HepG2 (cell line): ENCODE measurements around the gene KLC4. TPM values are rescaled to one million over a fixed set of nuclear protein-coding genes. Genes with fewer than 3 reads are reported as not detected.
A peak's percentile ranks its signal among the peaks of the same experiment; 100 is the strongest.

ENCODE experiments used
- DR1 ChIP-seq: sonication (generic); formaldehyde crosslinking; IDR thresholded peaks from 2 replicates; pipeline ENCODE4 v1.8.0; 2021; ENCODE audit warnings: mild to moderate bottlenecking, missing genetic modification reagents, inconsistent platforms
- ERF ChIP-seq: IDR thresholded peaks from 2 replicates; pipeline ENCODE4 v1.6.1; 2018; ENCODE audit warnings: missing biosample characterization, missing genetic modification reagents
- HES4 ChIP-seq: sonication (generic); formaldehyde crosslinking; IDR thresholded peaks from 2 replicates; pipeline ENCODE4 v1.9.0; 2021; ENCODE audit warnings: mild to moderate bottlenecking, missing genetic modification reagents, borderline replicate concordance
- HHEX ChIP-seq: IDR thresholded peaks from 2 replicates; pipeline ENCODE4 v1.6.1; 2016; ENCODE audit warnings: control low read depth
- KLF12 ChIP-seq: sonication (generic); formaldehyde crosslinking; IDR thresholded peaks from 2 replicates; pipeline ENCODE4 v1.4.0; 2020; ENCODE audit warnings: missing genetic modification reagents, borderline replicate concordance
- MEIS2 ChIP-seq: sonication (generic); formaldehyde crosslinking; IDR thresholded peaks from 2 replicates; pipeline ENCODE4 v1.9.0; 2021; ENCODE audit warnings: mild to moderate bottlenecking, missing genetic modification reagents
- NFATC3 ChIP-seq: sonication (generic); formaldehyde crosslinking; IDR thresholded peaks from 2 replicates; pipeline ENCODE4 v1.5.1; 2020; ENCODE audit warnings: mild to moderate bottlenecking, missing genetic modification reagents
- NFIB ChIP-seq: sonication (generic); formaldehyde crosslinking; IDR thresholded peaks from 2 replicates; pipeline ENCODE4 v1.9.0; 2021; ENCODE audit warnings: missing genetic modification reagents, mild to moderate bottlenecking, borderline replicate concordance
- PHB2 ChIP-seq: fragments of 450-650 bp; IDR thresholded peaks from 2 replicates; pipeline ENCODE4 v1.6.1; 2018; ENCODE audit not compliant: partially characterized antibody
- PHF21A ChIP-seq: sonication (generic); formaldehyde crosslinking; IDR thresholded peaks from 2 replicates; pipeline ENCODE4 v1.5.0; 2020; ENCODE audit warnings: mild to moderate bottlenecking, missing genetic modification reagents
- PRPF4 ChIP-seq: fragments of 200-400 bp; formaldehyde crosslinking; IDR thresholded peaks from 2 replicates; pipeline ENCODE4 v1.6.1; 2016; ENCODE audit warnings: low read length, low read depth; ENCODE audit not compliant: poor library complexity, severe bottlenecking
- REPIN1 ChIP-seq: sonication (generic); formaldehyde crosslinking; IDR thresholded peaks from 2 replicates; pipeline ENCODE4 v1.8.0; 2022; ENCODE audit warnings: missing genetic modification reagents, low read depth, mild to moderate bottlenecking, borderline replicate concordance
- SALL2 ChIP-seq: sonication (generic); formaldehyde crosslinking; IDR thresholded peaks from 2 replicates; pipeline ENCODE4 v1.8.1; 2023; ENCODE audit warnings: mild to moderate bottlenecking, missing genetic modification reagents, inconsistent platforms
- SMARCC2 ChIP-seq: fragments of 450-650 bp; IDR thresholded peaks from 2 replicates; pipeline ENCODE4 v1.6.1; 2017; ENCODE audit warnings: antibody characterized with exemption, mild to moderate bottlenecking
- SOX13 ChIP-seq, 3 experiments: fragments of 450-650 bp in 1 of 3; sonication (generic) in 1 of 3; formaldehyde crosslinking in 1 of 3; IDR thresholded peaks in 2 of 3; conservative IDR thresholded peaks in 1 of 3; 2 replicates each; pipeline versions ENCODE4 v1.5.0 to v1.6.1; 2016 to 2020; ENCODE audit warnings: antibody characterized with exemption in 1 of 3, mild to moderate bottlenecking in 1 of 3, missing compliant biosample characterization in 1 of 3, missing genetic modification reagents in 1 of 3, moderate library complexity in 1 of 3
- ZNF75D ChIP-seq: sonication (generic); formaldehyde crosslinking; IDR thresholded peaks from 2 replicates; pipeline ENCODE4 v1.8.1; 2023; ENCODE audit warnings: missing genetic modification reagents, mild to moderate bottlenecking, borderline replicate concordance
- ZNF776 ChIP-seq: sonication (generic); formaldehyde crosslinking; IDR thresholded peaks from 2 replicates; pipeline ENCODE4 v1.4.0; 2020; ENCODE audit warnings: mild to moderate bottlenecking, missing genetic modification reagents
- polyA plus RNA-seq, 8 experiments: library from polyadenylated mRNA; depleted of rRNA in 3 of 8; stranded (reverse) in 7 of 8; unstranded in 1 of 8; fragments of >200 nt; fragmentation: Illumina TruSeq in 4 of 8; extraction: Trizol in 4 of 8; gene quantifications; 2 replicates each; pipeline versions ENCODE4 v1.2.1 to v1.2.3, GENCODE V29; 2011 to 2016; ENCODE audit warnings: low read depth in 4 of 8, missing spikeins in 1 of 8, mixed read lengths in 1 of 8; ENCODE audit not compliant: insufficient read depth in 1 of 8
- total RNA-seq, 5 experiments: library from RNA; depleted of rRNA; stranded (reverse); fragments of >200 nt; fragmentation: Illumina TruSeq; extraction: Trizol; gene quantifications; 2 replicates each; pipeline ENCODE4 v1.2.3, GENCODE V29; 2016; ENCODE audit warnings: low read depth in 1 of 5
- TF ChIP-seq, protein P1 (sequence below): sonication (generic); formaldehyde crosslinking; IDR thresholded peaks from 2 replicates; pipeline ENCODE4 v1.5.0; 2020; ENCODE audit warnings: mild to moderate bottlenecking, missing genetic modification reagents, borderline replicate concordance
- TF ChIP-seq, protein P2 (sequence below): sonication (generic); formaldehyde crosslinking; IDR thresholded peaks from 2 replicates; pipeline ENCODE4 v1.5.0; 2020; ENCODE audit warnings: mild to moderate bottlenecking, missing genetic modification reagents
- TF ChIP-seq, protein P3 (sequence below): IDR thresholded peaks from 2 replicates; pipeline ENCODE4 v1.6.1; 2012; ENCODE audit warnings: low read length, improper control_type of control experiment

The KLC4 gene
- total and polyA plus RNA-seq, 2 of the 13 experiments (the other 11 are each of a cell fraction or from before 2014, with no cell fraction given) = 45.4 to 70.4 TPM

DNA sequence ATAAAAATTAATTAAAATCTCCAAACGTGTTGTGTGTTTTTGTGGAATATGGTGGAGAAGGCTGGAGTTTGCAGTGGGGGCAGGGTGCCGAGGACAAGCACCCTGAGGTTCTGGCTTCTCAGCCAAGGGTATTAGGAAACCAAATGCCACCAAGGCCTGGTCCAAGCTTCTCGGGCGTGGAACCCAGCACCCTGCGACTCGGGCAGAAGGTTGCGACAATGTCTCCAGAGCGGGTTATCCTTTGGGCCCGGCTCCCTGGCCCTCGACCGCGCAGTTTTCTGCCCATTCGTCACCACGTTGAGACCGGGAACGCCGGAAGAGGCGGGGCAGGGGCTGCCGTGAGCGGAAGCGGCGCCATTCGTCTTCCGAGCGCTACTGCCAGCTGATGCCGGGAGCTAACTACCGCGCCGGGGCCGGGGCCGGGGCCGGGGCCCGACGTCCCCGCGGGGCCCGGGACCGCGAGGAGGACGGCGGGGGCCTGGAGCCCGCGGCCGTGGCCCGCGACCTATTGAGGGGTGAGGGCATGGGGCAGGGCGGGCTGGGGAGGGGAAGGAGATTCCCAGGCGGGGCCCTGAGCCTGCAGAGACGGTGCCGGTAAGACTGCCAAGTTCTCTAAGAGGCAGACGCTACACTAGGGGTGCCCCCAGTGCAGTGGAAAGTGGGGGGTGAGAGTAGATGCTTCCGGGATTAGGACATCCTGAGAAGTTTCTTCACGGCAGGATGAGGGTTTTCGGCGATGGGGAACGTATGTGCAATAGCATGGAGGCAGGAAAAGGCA is 38.0 kb upstream of the KLC4 start, which contains the start of gene RRP36 (continued):
- TF ChIP-seq, protein P1, sequence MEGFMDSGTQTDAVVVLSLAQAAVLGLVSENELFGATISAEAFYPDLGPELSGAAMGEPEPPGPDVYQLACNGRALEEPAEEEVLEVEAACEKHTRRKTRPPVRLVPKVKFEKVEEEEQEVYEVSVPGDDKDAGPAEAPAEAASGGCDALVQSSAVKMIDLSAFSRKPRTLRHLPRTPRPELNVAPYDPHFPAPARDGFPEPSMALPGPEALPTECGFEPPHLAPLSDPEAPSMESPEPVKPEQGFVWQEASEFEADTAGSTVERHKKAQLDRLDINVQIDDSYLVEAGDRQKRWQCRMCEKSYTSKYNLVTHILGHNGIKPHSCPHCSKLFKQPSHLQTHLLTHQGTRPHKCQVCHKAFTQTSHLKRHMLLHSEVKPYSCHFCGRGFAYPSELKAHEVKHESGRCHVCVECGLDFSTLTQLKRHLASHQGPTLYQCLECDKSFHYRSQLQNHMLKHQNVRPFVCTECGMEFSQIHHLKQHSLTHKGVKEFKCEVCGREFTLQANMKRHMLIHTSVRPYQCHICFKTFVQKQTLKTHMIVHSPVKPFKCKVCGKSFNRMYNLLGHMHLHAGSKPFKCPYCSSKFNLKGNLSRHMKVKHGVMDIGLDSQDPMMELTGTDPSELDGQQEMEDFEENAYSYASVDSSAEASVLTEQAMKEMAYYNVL (CRISPR knock-in tag) = 0 out of 2 replicates have a peak, but pooled peaks have one; percentile 39
- TF ChIP-seq SMARCC2 (no peak), PHF21A (CRISPR knock-in tag) (peak; percentile 13; the same call in 1 of the 2 replicates), REPIN1 (CRISPR knock-in tag) (no peak), PHB2 (no peak), KLF12 (no peak), PRPF4 (no peak), MEIS2 (CRISPR knock-in tag) (peak; percentile 72; the same call in 1 of the 2 replicates), NFIB (no peak), DR1 (CRISPR knock-in tag) (peak; percentile 71; the same call in 1 of the 2 replicates), HES4 (CRISPR knock-in tag) (no peak), ZNF776 (CRISPR knock-in tag) (peak; percentile 79), NFATC3 (CRISPR knock-in tag) (peak; percentile 95), HHEX (CRISPR knock-in tag) (no peak), SOX13 (IDR thresholded peaks at IDR 0.05) (no peak), SOX13 (CRISPR knock-in tag; conservative IDR thresholded peaks at IDR 0.05 in 1 of 2, IDR thresholded peaks at IDR 0.05 in 1 of 2) (peak in 1 of 2 experiments; percentile 31; a peak in 2 of 4 replicates), SALL2 (peak; percentile 95), ERF (peak; percentile 76; the same call in 1 of the 2 replicates), ZNF75D (CRISPR knock-in tag) (no peak)
- TF ChIP-seq, protein P2, sequence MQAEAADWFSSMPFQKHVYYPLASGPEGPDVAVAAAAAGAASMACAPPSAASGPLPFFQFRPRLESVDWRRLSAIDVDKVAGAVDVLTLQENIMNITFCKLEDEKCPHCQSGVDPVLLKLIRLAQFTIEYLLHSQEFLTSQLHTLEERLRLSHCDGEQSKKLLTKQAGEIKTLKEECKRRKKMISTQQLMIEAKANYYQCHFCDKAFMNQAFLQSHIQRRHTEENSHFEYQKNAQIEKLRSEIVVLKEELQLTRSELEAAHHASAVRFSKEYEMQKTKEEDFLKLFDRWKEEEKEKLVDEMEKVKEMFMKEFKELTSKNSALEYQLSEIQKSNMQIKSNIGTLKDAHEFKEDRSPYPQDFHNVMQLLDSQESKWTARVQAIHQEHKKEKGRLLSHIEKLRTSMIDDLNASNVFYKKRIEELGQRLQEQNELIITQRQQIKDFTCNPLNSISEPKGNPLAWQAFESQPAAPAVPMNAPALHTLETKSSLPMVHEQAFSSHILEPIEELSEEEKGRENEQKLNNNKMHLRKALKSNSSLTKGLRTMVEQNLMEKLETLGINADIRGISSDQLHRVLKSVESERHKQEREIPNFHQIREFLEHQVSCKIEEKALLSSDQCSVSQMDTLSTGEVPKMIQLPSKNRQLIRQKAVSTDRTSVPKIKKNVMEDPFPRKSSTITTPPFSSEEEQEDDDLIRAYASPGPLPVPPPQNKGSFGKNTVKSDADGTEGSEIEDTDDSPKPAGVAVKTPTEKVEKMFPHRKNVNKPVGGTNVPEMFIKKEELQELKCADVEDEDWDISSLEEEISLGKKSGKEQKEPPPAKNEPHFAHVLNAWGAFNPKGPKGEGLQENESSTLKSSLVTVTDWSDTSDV = no peak; the same call in 1 of the 2 replicates
- TF ChIP-seq, protein P3, sequence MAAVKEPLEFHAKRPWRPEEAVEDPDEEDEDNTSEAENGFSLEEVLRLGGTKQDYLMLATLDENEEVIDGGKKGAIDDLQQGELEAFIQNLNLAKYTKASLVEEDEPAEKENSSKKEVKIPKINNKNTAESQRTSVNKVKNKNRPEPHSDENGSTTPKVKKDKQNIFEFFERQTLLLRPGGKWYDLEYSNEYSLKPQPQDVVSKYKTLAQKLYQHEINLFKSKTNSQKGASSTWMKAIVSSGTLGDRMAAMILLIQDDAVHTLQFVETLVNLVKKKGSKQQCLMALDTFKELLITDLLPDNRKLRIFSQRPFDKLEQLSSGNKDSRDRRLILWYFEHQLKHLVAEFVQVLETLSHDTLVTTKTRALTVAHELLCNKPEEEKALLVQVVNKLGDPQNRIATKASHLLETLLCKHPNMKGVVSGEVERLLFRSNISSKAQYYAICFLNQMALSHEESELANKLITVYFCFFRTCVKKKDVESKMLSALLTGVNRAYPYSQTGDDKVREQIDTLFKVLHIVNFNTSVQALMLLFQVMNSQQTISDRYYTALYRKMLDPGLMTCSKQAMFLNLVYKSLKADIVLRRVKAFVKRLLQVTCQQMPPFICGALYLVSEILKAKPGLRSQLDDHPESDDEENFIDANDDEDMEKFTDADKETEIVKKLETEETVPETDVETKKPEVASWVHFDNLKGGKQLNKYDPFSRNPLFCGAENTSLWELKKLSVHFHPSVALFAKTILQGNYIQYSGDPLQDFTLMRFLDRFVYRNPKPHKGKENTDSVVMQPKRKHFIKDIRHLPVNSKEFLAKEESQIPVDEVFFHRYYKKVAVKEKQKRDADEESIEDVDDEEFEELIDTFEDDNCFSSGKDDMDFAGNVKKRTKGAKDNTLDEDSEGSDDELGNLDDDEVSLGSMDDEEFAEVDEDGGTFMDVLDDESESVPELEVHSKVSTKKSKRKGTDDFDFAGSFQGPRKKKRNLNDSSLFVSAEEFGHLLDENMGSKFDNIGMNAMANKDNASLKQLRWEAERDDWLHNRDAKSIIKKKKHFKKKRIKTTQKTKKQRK = no peak
